Measurements from ENCODE around the gene EHF. TPM values are rescaled to one million over a fixed set of nuclear protein-coding genes. Genes with fewer than 3 reads are reported as not detected.

EHF gene
- total and polyA plus RNA-seq, 2 of the 13 experiments (the other 11 are each of a cell fraction or from before 2014, with no cell fraction given), result 0.04 to 0.46 TPM

- TF ChIP-seq NCOA2 (CRISPR knock-in tag; IDR thresholded peaks at IDR 0.05), result peak; percentile 94
- TF ChIP-seq MYC (CRISPR knock-in tag; IDR thresholded peaks at IDR 0.05; ENCODE audit: borderline replicate concordance), result no peak
- peak; percentile 93 for TF ChIP-seq FOXA3 (CRISPR knock-in tag; IDR thresholded peaks at IDR 0.05)
- TF ChIP-seq, protein P1, sequence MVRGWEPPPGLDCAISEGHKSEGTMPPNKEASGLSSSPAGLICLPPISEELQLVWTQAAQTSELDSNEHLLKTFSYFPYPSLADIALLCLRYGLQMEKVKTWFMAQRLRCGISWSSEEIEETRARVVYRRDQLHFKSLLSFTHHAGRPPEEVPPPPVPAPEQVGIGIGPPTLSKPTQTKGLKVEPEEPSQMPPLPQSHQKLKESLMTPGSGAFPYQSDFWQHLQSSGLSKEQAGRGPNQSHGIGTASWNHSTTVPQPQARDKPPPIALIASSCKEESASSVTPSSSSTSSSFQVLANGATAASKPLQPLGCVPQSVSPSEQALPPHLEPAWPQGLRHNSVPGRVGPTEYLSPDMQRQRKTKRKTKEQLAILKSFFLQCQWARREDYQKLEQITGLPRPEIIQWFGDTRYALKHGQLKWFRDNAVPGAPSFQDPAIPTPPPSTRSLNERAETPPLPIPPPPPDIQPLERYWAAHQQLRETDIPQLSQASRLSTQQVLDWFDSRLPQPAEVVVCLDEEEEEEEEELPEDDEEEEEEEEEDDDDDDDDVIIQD (CRISPR knock-in tag; IDR thresholded peaks at IDR 0.05; ENCODE audit: low read depth), result peak; percentile 67; the same call in 1 of the 2 replicates
Observed at GRCh38 chr11:34665077-34665835, 44.4 kb downstream of the EHF start (continued).

DNA sequence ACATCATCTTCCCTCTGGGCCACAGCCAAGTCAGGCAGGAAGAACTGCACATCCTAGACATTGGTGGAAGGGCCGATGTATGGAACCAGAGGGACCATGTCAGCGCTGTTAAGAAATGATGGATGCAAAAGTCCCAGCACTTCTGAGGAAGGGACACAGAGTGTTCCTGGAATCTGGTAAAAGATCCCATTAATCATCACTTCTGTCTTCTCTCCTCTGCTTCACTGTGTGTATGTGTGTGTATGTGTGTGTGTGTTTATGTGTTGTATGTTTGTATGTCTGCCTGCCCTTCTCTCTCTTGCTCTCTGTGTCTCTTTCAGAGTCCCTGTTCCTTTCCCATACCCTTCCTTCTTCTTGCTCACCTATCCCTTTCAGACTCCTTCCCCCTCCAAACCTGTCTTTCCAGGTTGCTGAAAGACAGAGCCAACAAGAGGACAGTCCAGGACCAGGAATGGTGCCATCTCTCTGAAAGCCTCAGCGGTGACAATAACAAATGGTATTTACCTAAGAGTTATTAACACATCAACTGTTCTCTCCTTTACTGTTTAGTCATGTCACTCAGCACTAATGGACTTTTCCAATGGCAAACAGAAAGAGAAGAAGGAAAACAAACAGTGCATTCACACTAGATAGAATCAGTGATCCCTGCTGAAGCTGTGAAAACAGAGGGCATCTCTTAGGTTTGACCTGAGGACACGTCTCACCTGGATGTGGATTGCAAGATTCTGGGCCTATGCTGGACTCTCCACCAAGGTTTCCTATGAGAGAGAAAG, 47.1 kb downstream of the EHF start:
- Histone ChIP-seq H3K4me3 (replicated peaks in 1 of 3; ENCODE audit: insufficient read depth in 1 of 3, low read depth in 2 of 3, low read length in 3 of 3) (no peak overlapping the region; a peak in 1 of 6 replicates), H3K79me2 (ENCODE audit: insufficient read depth, low read length) (no peaks in the 10 kb centered on the region), H3K9me3 (ENCODE audit: low read length) (no peaks in the 10 kb centered on the region), H3K36me3 (replicated peaks in 1 of 2; ENCODE audit: control insufficient read depth in 1 of 2, insufficient read depth in 2 of 2, low read length in 2 of 2) (no peaks in the 10 kb centered on the region), H3K4me2 (ENCODE audit: low read depth, low read length) (peak overlapping the region; percentile 53), H3K27ac (ENCODE audit: extremely low read length, insufficient read depth, low read length) (peak overlapping the region; percentile 56), H3K9ac (ENCODE audit: insufficient read depth, low read depth, low read length) (no peak overlapping the region; the same call in 1 of the 2 replicates), H3K27me3 (ENCODE audit: control insufficient read depth in 1 of 2, insufficient read depth in 2 of 2, low read length in 2 of 2) (no peaks in the 10 kb centered on the region), H4K20me1 (ENCODE audit: insufficient read depth, low read length) (no peaks in the 10 kb centered on the region), H2AFZ (ENCODE audit: low read length) (no peak overlapping the region), H3K4me1 (ENCODE audit: insufficient read depth, low read length) (peaks cover 85% of the 10 kb centered on the region)
- BruUV-seq (replicated peaks), result no TSS peak
- FAIRE-seq, result peak; percentile 87
- peak; percentile 91 for ATAC-seq
- CTCF ChIA-PET (ENCODE audit: low intra/inter-chr PET ratio, low total read pairs), result no interaction called here
- intact Hi-C loops (cut with micrococcal nuclease; ENCODE audit: unreplicated experiment), result no loop called here
- peak; percentile 96 for DNase-seq (ENCODE audit: low spot score)
- in situ Hi-C loops (cut with HindIII; ENCODE audit: extremely low pct_ligation_motif_present, low pct_unique_long_range_greater_than_20kb), result loop anchor here (10.0 kb wide), 1 partner anchor 117 kb away; no protein-coding TSS in a partner anchor
- WGBS (ENCODE audit: low lambda C conversion rate), result 47% methylated on average over 4 of the region's 4 CpGs
- POLR2A ChIA-PET, result interaction anchor here (1.0 to 2.1 kb wide), 2 partner anchors 13 to 67 kb away, joined by 3 to 14 read pairs; no protein-coding TSS in a partner anchor
- TF ChIP-seq FIP1L1 (IDR thresholded peaks at IDR 0.05; ENCODE audit: borderline replicate concordance, insufficient read depth, low read depth, low read length) (no peak), ZFP37 (CRISPR knock-in tag; IDR thresholded peaks at IDR 0.05; ENCODE audit: borderline replicate concordance) (no peak), ZNF644 (CRISPR knock-in tag; IDR thresholded peaks at IDR 0.05; ENCODE audit: low read depth) (peak; percentile 91), NAIF1 (CRISPR knock-in tag; IDR thresholded peaks at IDR 0.05; ENCODE audit: borderline replicate concordance) (no peak), ZSCAN5A (CRISPR knock-in tag; IDR thresholded peaks at IDR 0.05; ENCODE audit: borderline replicate concordance) (no peak), NPAS2 (CRISPR knock-in tag; IDR thresholded peaks at IDR 0.05; ENCODE audit: borderline replicate concordance) (no peak), SOX6 (IDR thresholded peaks at IDR 0.05) (no peak), SOX6 (CRISPR knock-in tag; IDR thresholded peaks at IDR 0.05) (peak; percentile 98), ZNF124 (CRISPR knock-in tag; IDR thresholded peaks at IDR 0.05) (peak; percentile 22; the same call in 1 of the 2 replicates), MIXL1 (CRISPR knock-in tag; IDR thresholded peaks at IDR 0.05) (peak; percentile 98), ZNF430 (CRISPR knock-in tag; IDR thresholded peaks at IDR 0.05) (0 out of 2 replicates have a peak, but pooled peaks have one; percentile 28), RNF2 (conservative IDR thresholded peaks at IDR 0.05; ENCODE audit: low read depth) (no peak), PRPF4 (IDR thresholded peaks at IDR 0.05; ENCODE audit: low read depth, low read length, poor library complexity, severe bottlenecking) (no peak), ZNF224 (CRISPR knock-in tag; IDR thresholded peaks at IDR 0.05) (no peak), PHF5A (CRISPR knock-in tag; IDR thresholded peaks at IDR 0.05; ENCODE audit: low read depth, unreplicated experiment) (peak; percentile 67)
- TF ChIP-seq, protein P2, sequence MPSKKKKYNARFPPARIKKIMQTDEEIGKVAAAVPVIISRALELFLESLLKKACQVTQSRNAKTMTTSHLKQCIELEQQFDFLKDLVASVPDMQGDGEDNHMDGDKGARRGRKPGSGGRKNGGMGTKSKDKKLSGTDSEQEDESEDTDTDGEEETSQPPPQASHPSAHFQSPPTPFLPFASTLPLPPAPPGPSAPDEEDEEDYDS (CRISPR knock-in tag; IDR thresholded peaks at IDR 0.05), result peak; percentile 62

Data from HepG2 (cell line).